Skeletal muscle cell (primary cell): ENCODE measurements around the gene IFI27.

ENCODE experiments used
- DNase-seq: peaks from one replicate; pipeline ENCODE4 v3.0.0-alpha.2; 2010; ENCODE audit warnings: low read depth
- H3K4me3 ChIP-seq: 2 replicates; pipeline ENCODE4 v1.5.1; 2011; ENCODE audit warnings: low read depth, mild to moderate bottlenecking, control low read depth, low read length, moderate library complexity

The IFI27 gene

GRCh38 chr14:94100847-94101246 is 9.7 kb upstream of the IFI27 start:
- peak; percentile 74 for DNase-seq
- no peak overlapping the region for H3K4me3 ChIP-seq

DNA sequence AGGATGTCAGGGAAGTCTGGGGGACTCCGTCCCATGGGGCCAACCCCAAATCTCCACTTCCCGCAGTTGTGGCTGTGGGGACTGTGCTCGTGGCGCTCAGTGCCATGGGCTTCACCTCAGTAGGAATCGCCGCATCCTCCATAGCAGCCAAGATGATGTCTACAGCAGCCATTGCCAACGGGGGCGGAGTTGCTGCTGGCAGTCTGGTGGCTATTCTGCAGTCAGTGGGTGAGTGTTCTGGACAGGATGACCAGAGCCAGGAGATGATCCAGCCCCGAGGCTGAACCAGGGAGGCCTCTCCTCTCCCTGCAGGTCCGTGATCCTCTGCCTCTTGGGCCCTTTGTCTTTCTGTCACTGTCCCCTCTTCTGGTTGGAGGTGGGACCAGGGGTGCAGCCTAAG is 8.8 kb upstream of the IFI27 start:
- DNase-seq = no peak
- H3K4me3 ChIP-seq = no peak overlapping the region

GRCh38 chr14:94102768-94103482 is 7.6 kb upstream of the IFI27 start:
- no peak for DNase-seq
- H3K4me3 ChIP-seq = no peak overlapping the region

GRCh38 chr14:94103554-94104150 is 6.9 kb upstream of the IFI27 start:
- no peak for DNase-seq
- H3K4me3 ChIP-seq = no peak overlapping the region

DNA sequence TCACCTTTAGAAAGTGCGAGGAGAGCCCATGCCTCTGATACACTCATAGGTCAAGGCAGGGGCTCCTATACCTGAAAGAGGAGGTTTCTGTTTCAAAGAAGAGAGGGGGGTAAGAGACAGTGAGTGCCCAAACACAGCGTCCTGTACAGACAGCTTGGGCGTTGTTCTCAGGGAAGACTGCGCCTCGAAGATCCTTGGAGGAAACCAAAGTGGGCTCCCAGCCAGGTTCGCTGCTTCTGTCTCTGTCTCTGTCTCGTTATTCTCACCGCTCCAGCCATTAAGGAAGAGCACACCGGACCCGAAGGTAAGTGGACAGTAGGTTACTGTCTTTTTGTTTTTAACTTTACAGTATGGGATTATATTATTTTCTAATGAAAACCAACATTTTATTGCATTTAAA is 5.8 kb upstream of the IFI27 start:
- no peak for DNase-seq
- no peak overlapping the region for H3K4me3 ChIP-seq

DNA sequence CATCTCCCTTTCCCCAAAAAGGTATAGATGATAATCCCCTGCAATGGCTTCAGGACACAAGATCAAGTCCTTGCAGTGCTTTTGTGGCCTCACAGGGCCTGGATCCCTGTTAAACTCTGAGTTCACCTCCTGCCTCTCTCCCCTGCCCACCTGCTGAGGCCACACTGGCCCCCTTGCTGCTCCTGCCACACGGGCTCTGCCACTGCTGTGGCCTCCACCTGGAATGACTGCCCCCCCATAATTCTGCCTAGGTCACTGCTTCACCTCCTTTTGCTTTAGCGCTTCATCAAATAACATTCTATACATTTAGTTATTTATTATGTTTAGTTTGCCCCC is 653 bp upstream of the IFI27 start:
- H3K4me3 ChIP-seq = no peak overlapping the region
- DNase-seq = no peak

- DNase-seq = no peak
- H3K4me3 ChIP-seq = no peak overlapping the region
Observed at GRCh38 chr14:94111276-94112095, 950 bp downstream of the IFI27 start.

GRCh38 chr14:94112513-94113063 is 2.1 kb downstream of the IFI27 start:
- DNase-seq = no peak
- H3K4me3 ChIP-seq = no peak overlapping the region

DNA sequence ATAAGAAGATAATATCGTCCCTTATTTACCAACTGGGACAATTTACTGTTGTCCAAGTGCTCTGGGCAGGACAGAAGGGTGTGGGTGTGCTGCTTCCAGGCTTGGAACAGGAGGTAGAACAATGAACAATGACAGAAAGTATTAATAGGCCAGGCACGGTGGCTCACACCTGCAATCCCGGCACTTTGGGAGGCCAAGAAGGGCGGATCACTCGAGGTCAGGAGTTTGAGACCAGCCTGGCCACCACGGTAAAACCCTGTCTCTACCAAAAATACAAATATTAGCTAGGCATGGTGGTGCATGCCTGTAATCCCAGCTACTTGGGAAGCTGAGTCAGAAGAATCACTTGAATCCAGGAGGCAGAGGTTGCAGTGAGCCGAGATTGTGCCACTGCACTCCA is 2.5 kb downstream of the IFI27 start:
- H3K4me3 ChIP-seq = no peak overlapping the region
- no peak for DNase-seq

GRCh38 chr14:94113490-94113889 is 3.0 kb downstream of the IFI27 start:
- H3K4me3 ChIP-seq = no peak overlapping the region
- no peak for DNase-seq

DNA sequence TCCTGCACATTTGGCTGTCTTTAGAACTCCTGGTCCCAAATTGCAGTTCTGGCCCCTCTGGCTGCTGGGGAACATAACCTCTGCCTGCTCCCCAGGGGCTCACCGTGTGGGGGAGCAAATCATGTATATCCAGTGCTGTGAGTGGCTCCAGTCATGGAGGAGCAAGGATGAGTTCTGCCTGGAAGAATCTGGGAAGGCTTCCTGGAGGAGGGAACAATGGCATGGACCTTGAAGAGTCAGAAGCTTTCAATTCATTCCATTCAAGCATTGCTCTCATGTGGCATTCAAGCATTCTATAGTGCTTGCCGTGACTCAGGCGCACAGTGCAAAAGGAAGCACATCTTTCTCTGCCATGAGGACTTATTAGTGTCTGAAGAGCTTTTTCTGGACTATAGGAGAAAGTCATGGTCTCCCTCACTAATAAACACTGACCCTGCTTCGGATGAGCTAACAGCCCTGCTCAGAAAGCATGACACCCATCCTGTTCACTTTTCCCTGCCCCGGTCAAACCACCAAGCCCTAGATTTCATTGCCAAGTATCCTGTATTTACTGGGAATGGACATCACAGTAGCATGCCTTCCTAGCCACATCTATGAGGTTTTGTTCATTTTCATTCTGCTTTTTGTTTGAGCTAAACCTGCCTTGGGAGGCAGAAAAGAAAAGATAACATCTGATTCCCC is 3.5 kb downstream of the IFI27 start:
- no peak for DNase-seq

GRCh38 chr14:94114589-94115057 is 4.1 kb downstream of the IFI27 start:
- no peak overlapping the region for H3K4me3 ChIP-seq
- no peak for DNase-seq

More for the DNA sequence above, 3.5 kb downstream of the IFI27 start:
- H3K4me3 ChIP-seq = no peak overlapping the region

DNA sequence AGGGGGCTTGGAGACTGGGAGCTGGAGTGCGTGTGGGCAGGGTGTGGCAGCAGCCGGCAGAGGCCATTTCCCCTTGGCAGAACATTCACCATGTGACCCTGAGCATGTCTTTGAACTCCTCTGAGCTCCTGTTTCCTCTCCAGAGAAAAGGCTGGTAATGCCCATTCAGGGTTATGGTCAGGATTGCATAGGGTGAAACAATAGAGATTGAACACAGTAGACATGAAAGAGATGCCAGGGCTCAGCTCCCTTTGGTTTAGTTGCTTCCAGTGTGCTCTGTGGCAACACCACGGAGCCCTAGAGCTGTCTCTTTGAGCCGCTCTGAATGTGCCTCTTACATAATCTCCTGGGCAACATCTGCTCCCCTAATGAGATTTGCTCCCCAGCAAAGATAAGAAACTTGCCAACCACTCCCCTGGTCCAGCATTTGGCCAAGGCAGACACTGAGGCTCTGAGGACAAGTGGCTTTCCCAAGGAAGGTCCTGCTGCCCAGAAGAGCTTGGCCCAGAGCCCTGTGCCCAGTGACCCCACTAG is 4.6 kb downstream of the IFI27 start:
- no peak for DNase-seq

GRCh38 chr14:94115631-94116030 is 5.1 kb downstream of the IFI27 start:
- no peak for DNase-seq
- H3K4me3 ChIP-seq = no peak overlapping the region

More for the DNA sequence above, 4.6 kb downstream of the IFI27 start:
- H3K4me3 ChIP-seq = no peak overlapping the region

GRCh38 chr14:94116701-94117100 is 6.2 kb downstream of the IFI27 start:
- no peak overlapping the region for H3K4me3 ChIP-seq

GRCh38 chr14:94117856-94118255 is 7.3 kb downstream of the IFI27 start:
- DNase-seq = no peak
- no peak overlapping the region for H3K4me3 ChIP-seq

More at GRCh38 chr14:94116701-94117100, 6.2 kb downstream of the IFI27 start:
- DNase-seq = no peak

DNA sequence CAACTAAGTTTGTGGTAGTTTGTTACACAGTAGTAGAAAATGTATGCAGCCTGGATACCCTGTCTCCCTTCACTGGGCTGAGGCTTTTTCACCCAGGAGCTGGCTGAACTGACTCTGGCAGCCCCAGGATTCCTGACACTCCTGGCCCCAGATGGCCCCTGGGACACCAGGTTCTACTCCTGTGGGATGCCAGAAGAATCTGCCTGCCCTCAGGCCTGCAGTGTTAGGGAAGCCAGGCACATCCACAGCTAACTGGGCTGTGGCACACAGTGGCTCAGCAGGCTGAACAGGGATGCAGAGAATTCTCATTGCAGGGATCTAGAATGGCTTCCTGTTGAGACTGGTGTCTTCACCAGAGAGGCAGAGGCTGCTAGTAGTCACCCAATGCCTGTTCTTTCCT is 8.5 kb downstream of the IFI27 start:
- DNase-seq = no peak
- no peak overlapping the region for H3K4me3 ChIP-seq

- DNase-seq = peak; percentile 68
- no peak overlapping the region for H3K4me3 ChIP-seq
Observed at GRCh38 chr14:94120667-94121340, 10.3 kb downstream of the IFI27 start.

- H3K4me3 ChIP-seq = no peak overlapping the region
- DNase-seq = no peak
Observed at GRCh38 chr14:94121485-94121884, 10.9 kb downstream of the IFI27 start.
